ENCODE data around the gene AP5Z1.

AP5Z1 gene

GRCh38 chr7:4823441-4824119, 48.2 kb downstream of the AP5Z1 start:
- no peak for DNase-seq

GRCh38 chr7:4824120-4824775, 48.8 kb downstream of the AP5Z1 start:
- DNase-seq = no peak

- DNase-seq = no peak
Observed at GRCh38 chr7:4825081-4825480, 49.7 kb downstream of the AP5Z1 start.

- DNase-seq = no peak
Observed at GRCh38 chr7:4828720-4829383, 53.4 kb downstream of the AP5Z1 start.

- DNase-seq = peak; percentile 38
Observed at GRCh38 chr7:4830176-4830575, 54.8 kb downstream of the AP5Z1 start.

GRCh38 chr7:4831723-4832495, 56.5 kb downstream of the AP5Z1 start:
- no peak for DNase-seq

- no peak for DNase-seq
Observed at GRCh38 chr7:4832711-4833110, 57.3 kb downstream of the AP5Z1 start.

GRCh38 chr7:4833176-4833575, 57.8 kb downstream of the AP5Z1 start:
- DNase-seq = no peak

GRCh38 chr7:4833691-4834600, 58.5 kb downstream of the AP5Z1 start:
- no peak for DNase-seq

- no peak for DNase-seq
Observed at GRCh38 chr7:4834601-4835397, 59.4 kb downstream of the AP5Z1 start.

- DNase-seq = no peak
Observed at GRCh38 chr7:4835398-4836205, 60.2 kb downstream of the AP5Z1 start.

GRCh38 chr7:4836206-4836661, 60.8 kb downstream of the AP5Z1 start:
- no peak for DNase-seq

- no peak for DNase-seq
Observed at GRCh38 chr7:4837041-4837802, 61.8 kb downstream of the AP5Z1 start.

- DNase-seq = no peak
Observed at GRCh38 chr7:4837803-4838625, 62.6 kb downstream of the AP5Z1 start.

- no peak for DNase-seq
Observed at GRCh38 chr7:4838626-4839334, 63.4 kb downstream of the AP5Z1 start.

GRCh38 chr7:4840079-4840501, 64.7 kb downstream of the AP5Z1 start:
- DNase-seq = no peak

Data from activated T-cell treated with anti-CD3 and anti-CD28 coated beads for 4 hours (primary cell).